HG03103 (cell line): ENCODE measurements around the gene CLK2.
"Not testable (repeated sequence)": the region's sequence is repeated elsewhere in the genome, so short reads cannot be mapped to it uniquely, and the experiment has no call there.

Experiments used
- ATAC-seq: cut with Tn5 transposase; IDR thresholded peaks from one replicate; pipeline ENCODE4 v1.9.1; 2021; ENCODE audit warnings: low read depth; ENCODE audit not compliant: unreplicated experiment

Gene CLK2

DNA sequence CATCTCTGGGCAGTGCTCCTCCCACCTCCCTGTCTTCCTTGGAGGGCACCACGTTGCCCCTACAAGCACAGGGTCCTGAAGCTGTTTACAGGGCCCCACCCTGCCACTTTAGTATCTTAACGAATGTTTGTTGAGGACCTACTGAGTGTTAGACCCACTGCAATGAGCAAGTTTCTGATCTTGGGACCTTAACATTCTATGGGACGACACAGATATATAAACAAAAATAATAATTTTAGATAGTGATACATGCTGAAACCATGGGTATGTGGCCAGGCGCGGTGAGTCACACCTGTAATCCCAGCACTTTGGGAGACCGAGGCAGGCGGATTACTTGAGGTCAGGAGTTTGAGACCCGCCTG lies 28.2 kb downstream of the CLK2 start:
- ATAC-seq, result no peak

DNA sequence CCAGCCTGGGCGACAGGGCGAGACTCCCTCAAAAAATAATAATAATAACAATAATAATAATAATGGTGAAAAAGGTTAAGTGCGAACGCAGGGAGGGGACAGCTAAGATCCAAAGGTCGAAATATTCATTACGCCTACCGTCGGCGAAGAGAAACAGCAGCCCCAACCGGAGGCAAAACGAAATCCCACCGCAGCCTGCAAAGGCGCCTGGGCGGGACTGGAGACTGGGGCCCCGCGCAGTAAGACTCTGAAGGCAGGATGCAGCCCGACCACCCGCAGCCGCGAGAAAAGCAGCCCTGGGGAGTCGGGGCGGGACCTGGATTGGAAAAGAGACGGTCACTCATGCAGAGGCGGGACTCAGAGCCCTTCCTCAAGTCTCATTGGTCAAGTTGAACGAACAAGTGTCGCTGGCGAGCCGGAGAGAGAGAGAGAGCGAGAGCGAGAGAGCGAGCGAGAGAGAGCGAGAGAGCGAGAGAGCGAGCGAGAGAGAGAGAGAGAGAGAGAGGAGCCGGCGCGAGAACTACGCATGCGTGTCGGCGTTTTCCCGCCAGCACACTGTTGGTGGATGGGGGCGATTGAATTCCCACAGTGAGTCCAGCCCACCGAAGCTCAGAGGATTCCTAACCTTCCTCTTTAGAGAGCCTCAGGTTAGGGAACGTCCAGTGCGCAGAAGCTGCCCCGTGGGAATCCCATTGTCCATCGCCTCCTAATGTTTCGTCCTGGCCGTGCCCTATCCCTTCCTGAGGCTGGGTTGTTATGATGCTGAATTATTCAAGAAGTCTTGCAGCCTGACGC lies 28.7 kb downstream of the CLK2 start:
- ATAC-seq, result peak; percentile 73

DNA sequence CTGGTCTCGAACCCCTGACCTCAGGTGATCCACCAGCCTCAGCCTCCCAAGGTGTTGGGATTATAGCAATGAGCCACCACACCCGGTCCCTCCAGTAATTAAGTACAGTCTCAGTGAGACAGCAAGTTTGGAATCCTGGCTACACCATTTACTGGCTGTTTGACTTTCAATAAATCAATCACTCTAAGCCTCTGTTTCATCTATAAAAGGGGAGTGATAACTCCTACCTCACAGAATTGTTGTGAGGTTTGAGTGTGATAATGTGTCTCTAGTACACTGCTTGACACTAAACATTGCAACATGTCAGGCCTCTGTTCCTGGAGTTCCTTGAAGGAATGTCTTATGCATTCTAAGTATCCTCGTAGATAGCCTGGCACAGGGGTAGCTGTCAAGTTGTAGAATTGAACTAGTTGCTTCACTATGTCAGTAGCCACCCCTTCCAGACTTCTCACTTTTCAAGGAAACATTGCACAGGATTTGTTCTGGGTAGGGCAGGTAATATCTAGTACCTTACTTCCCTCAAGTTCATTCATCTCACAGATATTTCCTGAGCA lies 30.4 kb downstream of the CLK2 start:
- no peak for ATAC-seq

DNA sequence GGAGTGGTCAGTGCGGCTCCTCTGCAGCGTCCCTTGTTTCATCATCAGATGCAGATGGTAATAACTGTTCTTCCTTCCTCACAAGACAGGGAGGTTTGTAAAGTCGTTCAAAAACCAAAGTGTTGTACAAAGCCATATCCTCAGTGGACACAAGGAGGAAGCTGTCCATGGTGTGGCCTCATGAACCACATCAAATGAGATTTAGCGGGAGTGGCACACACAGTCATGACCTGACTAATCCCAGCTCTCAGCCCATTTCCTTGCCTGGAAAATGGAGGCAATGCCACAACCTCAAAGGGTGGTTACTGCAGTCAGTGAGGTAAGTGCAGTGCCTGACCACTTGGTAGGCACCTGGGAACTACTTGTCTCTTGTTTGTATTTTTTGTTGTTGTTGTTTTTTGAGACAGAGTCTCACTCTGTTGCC lies 31.5 kb downstream of the CLK2 start:
- ATAC-seq, result no peak

DNA sequence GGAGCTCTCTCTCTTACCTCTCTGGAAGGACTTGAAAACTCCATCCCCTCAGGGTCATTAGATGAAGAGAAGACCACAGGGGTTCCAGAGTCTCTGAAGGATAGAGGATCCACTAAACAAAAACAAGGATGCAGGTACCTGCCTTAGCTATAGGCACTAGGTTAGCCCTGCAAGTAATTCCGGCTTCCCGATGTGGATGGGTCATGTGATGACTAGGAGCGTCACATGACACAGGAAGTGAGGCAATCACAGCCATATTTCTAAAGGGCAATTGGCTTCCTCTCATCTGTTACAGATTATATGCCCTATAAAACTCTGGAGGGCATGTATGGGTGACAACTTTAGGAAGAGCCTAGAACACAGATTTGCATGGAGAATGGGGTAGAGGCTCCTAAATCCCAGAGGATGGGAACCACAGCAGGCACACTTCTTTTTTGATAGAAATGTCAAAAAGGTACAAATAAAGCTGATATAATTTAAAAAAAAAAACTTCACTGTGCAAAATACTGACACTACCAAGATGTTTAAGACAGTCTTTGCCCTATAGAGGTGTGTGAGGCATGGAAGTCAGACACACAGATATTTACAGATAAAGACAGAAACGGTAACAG lies 32.1 kb downstream of the CLK2 start:
- ATAC-seq, result no peak

DNA sequence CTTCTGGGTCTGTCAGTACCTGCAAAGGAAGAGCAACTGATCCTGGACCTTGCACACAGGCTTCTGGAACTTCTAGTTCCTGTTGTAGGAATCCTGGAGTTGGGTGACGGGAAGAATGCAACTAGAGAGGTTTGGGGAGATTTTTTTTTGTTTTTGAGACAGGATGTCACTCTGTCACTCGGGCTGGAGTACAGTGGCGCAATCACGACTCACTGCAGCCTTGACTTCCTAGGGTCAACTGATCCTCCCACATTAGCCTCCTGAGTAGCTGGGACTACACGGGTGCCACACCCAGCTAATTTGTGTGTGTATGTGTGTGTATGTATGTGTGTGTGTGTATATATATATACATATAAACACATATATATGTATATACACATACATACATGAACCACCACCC lies 36.9 kb downstream of the CLK2 start:
- ATAC-seq, result no peak

DNA sequence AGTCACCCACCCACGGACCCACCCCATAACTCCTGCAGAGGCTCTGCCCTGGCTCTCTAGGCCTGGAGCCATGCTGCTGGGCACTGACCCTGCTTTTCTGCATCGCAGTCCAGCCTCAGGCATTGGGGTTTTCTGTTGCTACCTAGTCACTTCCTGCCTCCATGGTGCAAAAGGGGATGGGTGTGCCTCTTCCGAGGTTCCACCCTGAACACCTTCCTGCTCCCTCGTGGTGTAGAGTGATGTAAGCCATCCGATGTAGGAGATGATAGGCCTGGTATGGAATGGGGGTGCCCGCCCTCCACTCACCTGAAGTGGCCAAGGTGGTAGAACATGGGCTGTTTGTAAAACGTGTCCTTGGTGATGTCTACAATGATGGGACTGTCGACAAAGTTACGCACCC lies 37.9 kb downstream of the CLK2 start:
- not testable (repeated sequence) for ATAC-seq

DNA sequence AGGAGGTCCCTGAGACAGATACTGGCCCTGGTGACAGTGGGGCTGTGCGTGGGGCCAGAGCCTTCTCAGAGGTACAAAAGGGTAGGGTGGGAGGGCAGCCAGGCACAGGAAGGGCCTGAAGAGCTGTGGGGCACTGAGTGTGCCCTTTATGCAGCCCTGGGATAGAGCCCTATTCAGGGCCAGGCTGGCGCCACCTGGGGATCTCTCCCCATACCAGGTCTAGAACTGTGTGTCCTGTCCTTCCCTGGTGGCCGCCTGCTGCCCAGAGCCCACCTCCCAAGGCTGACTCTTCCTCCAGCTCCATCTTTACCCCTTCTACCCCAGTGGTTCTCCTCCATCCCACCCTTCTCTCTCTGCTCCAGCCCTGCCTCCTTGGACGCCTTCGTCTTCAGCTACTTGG lies 39.8 kb downstream of the CLK2 start:
- ATAC-seq, result not testable (repeated sequence)

DNA sequence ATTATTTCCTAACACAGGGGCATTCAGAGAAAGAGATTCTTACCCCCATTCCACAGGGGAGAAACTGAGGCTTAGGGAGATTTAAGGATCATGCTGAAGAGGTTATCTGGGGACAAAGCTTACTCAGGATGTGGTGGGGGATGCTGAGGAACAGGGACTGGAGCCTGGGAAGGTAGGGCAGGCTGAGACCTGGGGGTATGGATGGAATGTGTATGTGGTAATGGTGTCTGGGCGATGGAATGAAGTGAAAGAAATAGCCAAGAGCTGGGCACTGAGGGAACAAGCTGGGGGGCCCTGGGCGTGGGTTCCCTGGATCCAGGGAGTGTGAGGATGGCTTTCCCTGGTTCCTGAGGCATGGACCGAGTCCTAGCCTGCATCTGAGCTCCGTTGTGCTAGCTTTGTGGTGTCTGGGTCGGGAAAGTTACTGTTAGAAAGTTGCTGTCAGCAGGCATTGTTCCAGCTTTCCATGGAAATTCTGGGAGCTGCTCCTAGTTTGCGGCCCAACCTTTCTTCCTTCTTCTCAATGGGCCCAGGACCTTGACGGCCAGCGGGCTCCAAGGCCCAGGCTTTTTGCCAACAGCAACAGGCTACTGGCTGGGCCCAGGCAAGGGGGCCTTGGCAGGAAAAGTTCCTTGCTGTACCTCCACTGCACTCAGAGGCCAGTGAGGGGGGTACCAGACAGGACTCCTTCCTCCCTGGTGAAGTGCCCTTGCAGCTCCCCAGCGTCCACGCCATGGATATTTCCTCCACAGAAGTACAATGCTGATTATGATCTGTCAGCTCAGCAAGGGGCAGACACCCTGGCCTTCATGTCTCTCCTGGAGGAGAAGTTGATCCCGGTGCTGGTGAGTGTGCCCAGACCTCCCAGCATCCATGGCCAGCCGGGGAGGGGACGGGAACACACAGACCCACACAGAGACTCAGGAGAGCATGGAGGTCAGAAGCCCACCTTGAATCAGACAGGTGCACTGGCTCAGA lies 41.0 kb downstream of the CLK2 start:
- ATAC-seq, result not testable (repeated sequence)

DNA sequence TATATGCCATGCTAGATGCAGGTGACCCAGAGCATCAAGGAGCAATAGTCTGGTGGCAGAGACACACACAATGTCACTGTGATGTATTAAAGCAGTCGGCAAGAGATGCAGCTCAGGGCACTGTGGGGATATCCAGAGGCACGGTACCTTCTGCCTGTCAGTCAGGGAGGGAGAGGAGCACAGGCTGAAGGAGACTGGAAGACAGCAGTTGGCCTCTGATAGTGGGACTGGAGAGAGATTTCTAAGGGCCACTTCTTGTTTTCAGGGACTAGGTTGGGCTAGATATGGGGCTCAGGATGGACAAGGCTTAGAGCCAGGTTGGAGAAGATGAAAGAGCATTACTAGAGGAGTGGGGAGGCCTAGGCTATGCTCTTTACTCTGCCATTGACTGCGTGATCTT lies 42.0 kb downstream of the CLK2 start:
- ATAC-seq, result not testable (repeated sequence)

DNA sequence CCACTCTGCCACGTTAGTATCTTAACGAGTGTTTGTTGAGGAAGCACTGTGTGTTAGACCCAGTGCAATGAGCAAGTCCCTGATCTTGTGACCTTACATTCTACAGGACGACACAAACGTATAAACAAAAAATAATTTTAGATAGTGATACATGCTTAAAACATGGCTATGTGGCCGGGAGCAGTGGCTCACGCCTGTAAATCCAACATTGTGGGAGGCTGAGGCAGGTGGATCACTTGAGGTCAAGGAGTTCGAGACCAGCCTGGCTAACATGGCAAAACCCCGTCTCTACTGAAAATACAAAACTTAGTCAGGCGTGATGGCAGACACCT lies 45.2 kb downstream of the CLK2 start:
- no peak for ATAC-seq

DNA sequence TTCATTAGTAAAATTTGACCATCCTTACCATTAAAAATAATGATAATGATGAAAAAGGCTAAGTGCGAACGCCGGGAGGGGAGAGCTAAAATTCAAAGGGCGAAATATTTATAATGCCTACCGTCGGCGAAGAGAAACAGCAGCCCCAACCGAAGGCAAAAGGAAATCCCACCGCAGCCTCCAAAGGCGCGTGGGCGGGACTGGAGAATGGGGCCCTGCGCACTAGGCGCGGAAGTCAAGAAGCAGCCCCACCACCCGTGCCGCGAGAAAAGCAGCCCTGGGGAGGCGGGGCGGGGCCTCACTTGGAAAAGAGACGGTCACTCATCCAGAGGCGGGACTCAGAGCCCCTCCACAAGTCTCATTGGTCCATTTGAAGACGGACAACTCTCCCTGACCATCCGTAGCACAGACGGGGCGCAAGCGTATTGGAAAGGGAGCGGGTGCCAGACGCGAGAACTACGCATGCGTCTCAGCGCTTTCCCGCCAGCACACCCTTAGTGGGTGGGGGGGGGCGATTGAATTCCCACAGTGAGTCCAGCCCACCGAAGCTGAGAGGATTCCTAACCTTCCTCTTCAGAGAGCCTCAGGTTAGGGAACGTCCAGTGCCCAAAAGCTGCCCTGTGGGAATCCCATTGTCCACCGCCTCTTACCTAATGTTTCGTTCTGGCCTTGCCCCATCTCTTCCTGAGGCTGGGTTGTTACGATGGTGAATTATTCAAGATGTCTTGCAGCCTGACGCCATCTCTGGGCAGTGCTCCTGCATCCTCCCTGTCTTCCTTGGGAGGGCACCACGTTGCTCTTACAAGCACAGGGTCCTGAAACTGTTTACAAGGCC lies 45.8 kb downstream of the CLK2 start:
- peak; percentile 78 for ATAC-seq

DNA sequence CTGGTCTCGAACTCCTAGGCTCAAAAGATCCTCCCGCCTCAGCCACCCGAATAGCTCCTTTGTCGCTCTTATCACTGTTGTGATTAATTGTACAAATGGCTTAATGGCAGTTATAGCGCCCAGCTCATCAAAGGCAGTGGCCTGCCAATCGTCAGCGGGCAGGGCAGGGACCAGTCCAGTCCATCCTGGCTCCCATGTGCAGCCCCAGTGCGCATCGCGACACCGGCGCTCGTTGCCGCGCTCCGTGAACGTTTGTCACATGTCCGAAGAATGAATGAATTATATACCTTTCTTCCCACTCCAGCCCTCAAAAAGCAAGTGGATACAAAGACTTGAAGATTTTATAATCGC lies 46.4 kb downstream of the CLK2 start:
- peak; percentile 18 for ATAC-seq

DNA sequence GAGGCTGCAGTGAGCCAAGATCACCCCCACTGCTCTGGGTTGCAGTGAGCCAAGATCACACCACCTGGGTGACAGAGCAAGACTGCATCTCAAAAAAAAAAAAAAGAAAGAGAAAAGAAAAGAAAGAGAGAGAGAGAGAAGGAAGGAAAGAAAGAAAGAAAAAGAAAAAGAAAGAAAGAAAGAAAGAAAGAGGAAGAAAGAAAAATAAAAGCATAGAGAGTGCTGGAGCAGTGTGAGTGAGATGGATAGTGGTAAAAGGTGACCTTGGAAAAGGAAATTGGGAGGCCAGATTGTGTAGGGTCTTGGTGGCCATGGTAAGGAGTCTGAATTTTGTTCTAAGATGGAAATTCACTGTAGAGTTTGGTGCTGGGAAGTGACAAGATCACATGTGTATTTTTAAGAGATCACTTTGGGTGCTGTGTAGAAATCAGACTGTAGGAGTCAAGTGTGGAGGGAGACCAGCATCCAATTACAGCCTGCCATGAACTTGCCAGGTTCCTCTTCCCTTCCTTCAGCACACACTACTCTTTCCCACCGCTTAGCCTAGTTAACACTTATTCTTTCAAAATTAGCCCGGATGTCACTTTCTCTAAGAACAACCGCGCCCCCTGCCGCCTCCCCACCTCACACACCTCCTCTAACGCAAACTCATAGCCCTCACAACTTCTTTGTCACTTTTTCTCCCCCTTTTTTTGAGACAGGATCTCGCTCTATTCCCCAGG lies 47.0 kb downstream of the CLK2 start:
- peak; percentile 29 for ATAC-seq

DNA sequence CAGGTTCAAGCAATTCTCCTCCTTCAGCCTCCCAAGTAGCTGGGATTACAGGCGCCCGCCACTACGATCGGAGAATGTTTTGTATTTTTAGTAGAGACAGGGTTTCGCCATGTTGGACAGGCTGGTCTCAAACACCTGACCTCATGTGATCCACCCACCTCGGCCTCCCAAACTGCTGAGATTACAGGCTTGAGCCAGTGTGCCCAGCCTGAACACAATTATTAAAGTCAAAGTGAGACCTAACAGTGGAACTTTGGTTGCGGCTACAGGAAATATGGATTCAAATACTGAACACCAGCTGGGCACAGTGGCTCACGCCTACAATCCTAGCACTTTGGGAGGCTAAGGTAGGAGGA lies 47.9 kb downstream of the CLK2 start:
- ATAC-seq, result not testable (repeated sequence)

DNA sequence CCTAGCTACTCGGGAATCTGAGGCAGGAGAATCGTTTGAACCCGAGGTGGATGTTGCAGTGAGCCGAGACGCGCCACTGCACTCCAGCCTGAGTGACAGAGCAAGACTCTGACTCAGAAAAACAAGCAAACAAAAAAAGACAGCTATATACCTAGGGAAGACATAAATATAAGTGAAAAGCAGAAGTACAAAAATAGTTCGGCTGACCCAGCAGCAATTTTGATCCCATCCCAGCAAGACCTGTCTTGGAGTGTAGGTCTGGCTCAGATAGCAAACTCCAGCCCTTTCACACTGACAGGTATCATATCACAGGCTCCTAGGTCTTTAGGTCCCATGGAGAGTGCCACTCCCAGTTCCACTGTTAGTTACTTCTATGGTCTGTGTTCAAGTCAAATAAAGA lies 50.3 kb downstream of the CLK2 start:
- ATAC-seq, result no peak

DNA sequence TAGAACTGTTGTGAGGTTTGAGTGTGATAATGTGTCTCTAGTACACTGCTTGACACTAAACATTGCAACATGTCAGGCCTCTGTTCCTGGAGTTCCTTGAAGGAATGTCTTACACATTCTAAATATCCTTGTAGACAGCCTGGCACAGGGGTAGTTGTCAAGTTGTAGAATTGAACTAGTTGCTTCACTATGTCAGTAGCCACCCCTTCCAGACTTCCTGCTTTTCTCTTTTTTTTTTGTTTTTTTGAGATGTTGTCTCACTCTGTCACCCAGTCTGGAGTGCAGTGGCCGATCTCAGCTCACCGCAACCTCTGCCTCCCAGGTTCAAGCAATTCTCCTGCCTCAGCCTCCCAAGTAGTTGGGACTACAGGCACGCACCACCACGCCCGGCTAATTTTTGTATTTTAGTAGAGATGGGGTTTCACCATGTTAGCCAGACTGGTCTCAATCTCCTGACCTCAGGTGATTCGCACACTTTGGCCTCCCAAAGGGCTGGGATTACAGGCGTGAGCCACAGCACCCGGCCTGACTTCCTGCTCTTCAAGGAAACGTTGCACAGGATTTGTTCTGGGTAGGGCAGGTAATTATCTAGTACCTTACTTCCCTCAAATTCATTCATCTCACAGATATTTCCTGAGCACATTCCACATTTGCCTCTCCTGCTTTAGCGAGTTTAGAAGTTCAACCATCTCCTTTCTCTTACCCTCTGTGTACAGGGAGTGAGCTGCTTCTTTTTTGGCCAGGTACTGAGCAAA lies 52.9 kb downstream of the CLK2 start:
- not testable (repeated sequence) for ATAC-seq

DNA sequence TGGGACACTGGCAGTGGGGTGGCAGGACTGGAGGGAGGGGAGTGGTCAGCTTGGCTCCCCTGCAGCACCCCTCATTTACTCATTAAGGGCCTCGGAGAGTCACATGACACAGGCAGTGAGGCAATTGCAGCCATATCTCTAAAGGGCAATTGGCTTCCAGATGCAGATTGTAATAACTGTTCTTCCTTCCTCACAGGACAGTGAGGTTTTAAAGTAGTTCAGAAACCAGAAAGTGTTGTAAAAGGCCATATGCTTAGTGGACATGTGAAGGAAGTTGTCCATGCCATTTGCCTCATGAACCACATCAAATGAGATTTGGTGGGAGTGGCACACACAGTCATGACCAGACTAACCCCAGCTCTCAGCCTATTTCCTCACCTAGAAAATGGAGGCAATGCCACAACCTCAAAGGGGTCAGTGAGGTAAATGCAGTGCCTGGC lies 53.7 kb downstream of the CLK2 start:
- ATAC-seq, result no peak
